Erythroblast (primary cell): ENCODE results near the gene ASPHD2.
A peak's percentile ranks its signal among the peaks of the same experiment; 100 is the strongest.

Source experiments
- DNase-seq, 2 experiments: peaks; one replicate each; lab custom pipeline; 2025; lab: John Stamatoyannopoulos, UW
- GATA1 ChIP-seq: IDR thresholded peaks from 2 replicates; pipeline ENCODE4 v1.6.1; 2011; ENCODE audit warnings: low read depth, mild to moderate bottlenecking, control low read depth, low read length, moderate library complexity
- POLR2A ChIP-seq: IDR thresholded peaks from 2 replicates; pipeline ENCODE4 v1.6.1; 2011; ENCODE audit warnings: mild to moderate bottlenecking, low read length

The ASPHD2 gene

GRCh38 chr22:26447584-26448329 lies 18.7 kb downstream of the ASPHD2 start:
- DNase-seq = no peak
- TF ChIP-seq POLR2A (no peak), GATA1 (no peak)

- DNase-seq = no peak
- no peak for TF ChIP-seq GATA1
- no peak for TF ChIP-seq POLR2A
Measured at GRCh38 chr22:26448334-26448733, 19.3 kb downstream of the ASPHD2 start.

DNA sequence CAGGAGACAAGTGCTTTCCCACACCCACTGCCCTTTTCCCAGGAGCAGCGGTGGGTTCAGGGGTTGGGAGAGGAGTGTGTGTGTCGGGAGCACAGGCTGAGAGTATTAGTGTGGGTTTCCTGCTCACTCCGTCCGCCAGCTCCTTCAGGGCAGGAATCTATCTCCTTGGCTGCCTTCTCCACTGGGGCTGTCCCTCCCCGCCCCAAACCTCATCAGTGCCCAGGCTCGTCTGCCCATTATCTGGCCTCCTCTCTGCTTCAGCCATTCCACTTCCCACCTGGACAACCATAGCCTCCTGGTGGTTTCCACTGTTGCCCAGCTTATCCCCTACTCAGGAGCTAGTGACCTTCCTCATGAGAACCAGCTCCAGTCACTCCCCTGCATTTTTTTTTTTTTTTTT lies 19.9 kb downstream of the ASPHD2 start:
- TF ChIP-seq GATA1 (no peak), POLR2A (no peak)
- DNase-seq = no peak

DNA sequence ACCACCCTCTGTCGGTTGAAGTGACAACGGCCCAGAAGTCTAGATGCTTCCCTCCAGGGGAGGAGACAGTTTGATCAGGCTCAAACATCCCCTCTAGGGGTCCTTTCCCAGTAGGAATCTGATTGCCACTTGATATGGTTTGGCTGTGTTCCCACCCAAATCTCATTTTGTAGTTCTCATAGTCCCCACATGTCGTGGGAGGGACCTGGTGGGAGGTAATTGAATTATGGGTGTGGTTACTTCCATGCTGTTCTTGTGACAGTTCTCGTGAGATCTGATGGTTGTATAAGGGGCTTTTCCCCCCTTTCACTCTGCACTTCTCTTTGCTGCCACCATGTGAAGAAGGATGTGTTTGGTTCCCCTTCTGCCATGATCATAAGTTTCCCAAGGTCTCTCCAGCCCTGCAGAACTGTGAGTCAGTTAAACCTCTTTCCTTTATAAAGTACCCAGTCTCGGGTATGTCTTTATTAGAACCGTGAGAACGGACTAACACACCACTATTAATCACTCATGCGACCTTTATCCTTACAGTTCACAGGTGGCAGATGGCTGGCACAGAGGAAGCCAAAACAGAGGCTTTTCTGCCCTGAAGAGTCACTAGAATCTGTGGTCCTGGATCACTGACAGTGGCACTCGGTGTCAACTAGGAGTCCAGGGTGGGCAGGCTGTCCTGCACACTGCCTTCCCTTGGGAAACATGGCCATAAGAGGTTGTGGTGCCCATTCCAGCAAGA lies 21.6 kb downstream of the ASPHD2 start:
- TF ChIP-seq POLR2A (no peak), GATA1 (no peak)
- no peak for DNase-seq

GRCh38 chr22:26452236-26453016 lies 23.4 kb downstream of the ASPHD2 start:
- DNase-seq = no peak

GRCh38 chr22:26453216-26453615 lies 24.2 kb downstream of the ASPHD2 start:
- TF ChIP-seq POLR2A (no peak), GATA1 (no peak)
- DNase-seq = no peak

More at GRCh38 chr22:26452236-26453016, 23.4 kb downstream of the ASPHD2 start:
- TF ChIP-seq GATA1 = no peak
- TF ChIP-seq POLR2A = no peak

- DNase-seq = no peak
- TF ChIP-seq GATA1 (no peak), POLR2A (no peak)
Measured at GRCh38 chr22:26453812-26454500, 24.9 kb downstream of the ASPHD2 start.

GRCh38 chr22:26457661-26458272 lies 28.7 kb downstream of the ASPHD2 start:
- no peak for TF ChIP-seq GATA1
- no peak for DNase-seq

DNA sequence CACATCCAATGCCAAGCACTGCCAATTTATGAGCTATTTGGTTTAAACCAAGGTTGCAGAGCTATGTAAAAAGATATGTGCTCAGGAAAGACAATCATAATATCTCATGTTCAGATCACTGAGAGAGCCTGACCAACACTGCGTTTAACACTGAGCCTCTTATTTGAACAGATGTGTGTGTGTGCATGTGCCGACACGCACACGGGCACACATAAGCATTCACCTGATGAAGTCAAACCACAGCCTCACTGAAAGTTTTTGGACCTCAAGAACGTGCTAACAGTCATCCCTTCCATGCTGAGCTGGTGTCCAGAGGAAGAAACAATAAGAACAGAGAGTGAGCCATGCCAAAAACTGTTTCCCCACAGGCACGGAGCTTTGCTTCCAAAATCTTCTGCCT lies 31.1 kb downstream of the ASPHD2 start:
- DNase-seq = no peak
- TF ChIP-seq POLR2A = no peak
- TF ChIP-seq GATA1 = no peak

DNA sequence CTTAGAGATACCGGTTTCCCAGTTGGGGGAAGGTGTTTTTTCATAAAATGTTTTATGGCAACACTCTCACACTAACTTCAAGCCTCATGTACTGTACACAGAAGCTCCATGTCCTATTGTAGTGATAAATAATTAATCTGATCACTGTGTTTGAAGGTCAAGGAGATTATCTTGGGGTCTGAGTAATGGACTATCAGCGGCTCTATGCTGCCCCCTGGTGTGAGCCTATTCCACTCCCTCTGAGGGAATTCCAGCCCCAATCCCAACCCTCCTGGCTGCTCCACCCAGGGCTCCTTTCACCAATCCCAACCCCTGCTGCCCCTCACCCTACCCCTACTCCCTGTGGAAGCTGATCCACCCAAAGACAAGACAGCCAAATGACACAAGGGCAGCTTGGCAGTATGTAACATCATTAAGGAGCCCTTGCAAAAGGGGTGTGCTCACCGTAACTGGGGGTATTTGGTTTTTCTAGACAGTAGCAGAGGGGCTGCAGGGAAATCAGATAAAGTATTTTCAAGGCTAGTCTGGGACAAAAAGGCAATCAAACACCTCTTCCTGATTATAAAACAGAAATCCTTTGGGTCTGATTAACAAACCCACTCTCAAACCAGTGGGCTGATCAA lies 32.2 kb downstream of the ASPHD2 start:
- TF ChIP-seq POLR2A (no peak), GATA1 (no peak)
- DNase-seq = peak; percentile 51 to 62

DNA sequence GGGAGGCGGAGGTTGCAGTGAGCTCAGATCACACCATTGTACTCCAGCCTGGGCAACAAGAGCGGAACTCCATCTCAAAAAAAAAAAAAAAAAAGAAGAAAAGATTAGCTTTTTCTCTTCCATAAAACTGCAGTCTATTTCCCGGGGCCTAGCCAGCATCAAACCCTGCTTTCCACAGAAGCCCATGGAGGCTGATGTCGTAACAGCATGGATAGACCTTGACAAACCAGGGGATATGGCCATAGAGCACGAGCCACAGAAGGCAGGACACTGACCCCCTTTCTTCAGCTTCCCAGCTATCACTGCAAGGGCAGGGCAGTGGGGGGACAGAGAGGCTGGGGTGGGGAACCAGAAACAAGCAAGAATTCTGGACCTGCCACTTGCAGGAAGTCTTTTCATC lies 33.0 kb downstream of the ASPHD2 start:
- no peak for TF ChIP-seq GATA1
- TF ChIP-seq POLR2A = no peak
- no peak for DNase-seq

GRCh38 chr22:26462641-26463040 lies 33.6 kb downstream of the ASPHD2 start:
- TF ChIP-seq POLR2A (no peak), GATA1 (no peak)
- no peak for DNase-seq

- TF ChIP-seq POLR2A (no peak), GATA1 (no peak)
- no peak for DNase-seq
Measured at GRCh38 chr22:26463101-26463661, 34.1 kb downstream of the ASPHD2 start.
